RWPE2 (cell line): ENCODE data around the gene MACF1.

ENCODE experiments used
- ATAC-seq: fragments of 200-7000 bp; cut with Tn5 transposase; 3 replicates; pipeline ENCODE4 v1.9.1; 2021; ENCODE audit warnings: low read depth
- DNase-seq: peaks from one replicate; pipeline ENCODE4 v3.0.0-alpha.2; 2020; ENCODE audit warnings: low spot score
- H3K27ac ChIP-seq: fragments of 450-650 bp; 2 replicates; pipeline ENCODE4 v1.5.1; 2017; ENCODE audit warnings: mild to moderate bottlenecking; ENCODE audit not compliant: poor library complexity, severe bottlenecking
- H3K27me3 ChIP-seq: fragments of 250-450 bp; sonication (Bioruptor Pico); 2 replicates; pipeline ENCODE4 v1.5.1; 2021; ENCODE audit warnings: mild to moderate bottlenecking, moderate library complexity; ENCODE audit not compliant: insufficient read depth, poor library complexity, severe bottlenecking
- H3K36me3 ChIP-seq: fragments of 250-450 bp; sonication (Bioruptor Pico); 2 replicates; pipeline ENCODE4 v1.5.1; 2020; ENCODE audit warnings: low read depth, mild to moderate bottlenecking, moderate library complexity
- H3K4me1 ChIP-seq: fragments of 250-450 bp; sonication (Bioruptor Pico); 2 replicates; pipeline ENCODE4 v1.5.1; 2021; ENCODE audit warnings: mild to moderate bottlenecking, moderate library complexity; ENCODE audit not compliant: insufficient read depth, poor library complexity, severe bottlenecking
- H3K4me3 ChIP-seq: fragments of 250-450 bp; sonication (Bioruptor Pico); 2 replicates; pipeline ENCODE4 v1.5.1; 2021; ENCODE audit warnings: mild to moderate bottlenecking, moderate library complexity; ENCODE audit not compliant: severe bottlenecking
- H3K9me3 ChIP-seq: fragments of 250-450 bp; sonication (Bioruptor Pico); 2 replicates; pipeline ENCODE4 v1.5.1; 2021; ENCODE audit warnings: mild to moderate bottlenecking, moderate library complexity; ENCODE audit not compliant: severe bottlenecking
- TF ChIP-seq, protein P1 (sequence below): fragments of 450-650 bp; IDR thresholded peaks from one replicate; pipeline ENCODE4 v1.5.1; 2017; ENCODE audit warnings: mild to moderate bottlenecking, moderate library complexity; ENCODE audit not compliant: poor library complexity, severe bottlenecking

Gene MACF1

GRCh38 chr1:39277879-39278278 is 73.4 kb downstream of the MACF1 start:
- no peaks in the 10 kb centered on the region for H3K27me3 ChIP-seq
- H3K9me3 ChIP-seq, result no peaks in the 10 kb centered on the region
- TF ChIP-seq, protein P1, sequence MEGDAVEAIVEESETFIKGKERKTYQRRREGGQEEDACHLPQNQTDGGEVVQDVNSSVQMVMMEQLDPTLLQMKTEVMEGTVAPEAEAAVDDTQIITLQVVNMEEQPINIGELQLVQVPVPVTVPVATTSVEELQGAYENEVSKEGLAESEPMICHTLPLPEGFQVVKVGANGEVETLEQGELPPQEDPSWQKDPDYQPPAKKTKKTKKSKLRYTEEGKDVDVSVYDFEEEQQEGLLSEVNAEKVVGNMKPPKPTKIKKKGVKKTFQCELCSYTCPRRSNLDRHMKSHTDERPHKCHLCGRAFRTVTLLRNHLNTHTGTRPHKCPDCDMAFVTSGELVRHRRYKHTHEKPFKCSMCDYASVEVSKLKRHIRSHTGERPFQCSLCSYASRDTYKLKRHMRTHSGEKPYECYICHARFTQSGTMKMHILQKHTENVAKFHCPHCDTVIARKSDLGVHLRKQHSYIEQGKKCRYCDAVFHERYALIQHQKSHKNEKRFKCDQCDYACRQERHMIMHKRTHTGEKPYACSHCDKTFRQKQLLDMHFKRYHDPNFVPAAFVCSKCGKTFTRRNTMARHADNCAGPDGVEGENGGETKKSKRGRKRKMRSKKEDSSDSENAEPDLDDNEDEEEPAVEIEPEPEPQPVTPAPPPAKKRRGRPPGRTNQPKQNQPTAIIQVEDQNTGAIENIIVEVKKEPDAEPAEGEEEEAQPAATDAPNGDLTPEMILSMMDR, result no peak
- peak overlapping the region; percentile 21 for H3K27ac ChIP-seq
- H3K4me3 ChIP-seq, result no peak overlapping the region
- H3K36me3 ChIP-seq, result peaks cover 17% of the 10 kb centered on the region
- no peak for DNase-seq
- H3K4me1 ChIP-seq, result peaks cover 36% of the 10 kb centered on the region
- no peak for ATAC-seq

DNA sequence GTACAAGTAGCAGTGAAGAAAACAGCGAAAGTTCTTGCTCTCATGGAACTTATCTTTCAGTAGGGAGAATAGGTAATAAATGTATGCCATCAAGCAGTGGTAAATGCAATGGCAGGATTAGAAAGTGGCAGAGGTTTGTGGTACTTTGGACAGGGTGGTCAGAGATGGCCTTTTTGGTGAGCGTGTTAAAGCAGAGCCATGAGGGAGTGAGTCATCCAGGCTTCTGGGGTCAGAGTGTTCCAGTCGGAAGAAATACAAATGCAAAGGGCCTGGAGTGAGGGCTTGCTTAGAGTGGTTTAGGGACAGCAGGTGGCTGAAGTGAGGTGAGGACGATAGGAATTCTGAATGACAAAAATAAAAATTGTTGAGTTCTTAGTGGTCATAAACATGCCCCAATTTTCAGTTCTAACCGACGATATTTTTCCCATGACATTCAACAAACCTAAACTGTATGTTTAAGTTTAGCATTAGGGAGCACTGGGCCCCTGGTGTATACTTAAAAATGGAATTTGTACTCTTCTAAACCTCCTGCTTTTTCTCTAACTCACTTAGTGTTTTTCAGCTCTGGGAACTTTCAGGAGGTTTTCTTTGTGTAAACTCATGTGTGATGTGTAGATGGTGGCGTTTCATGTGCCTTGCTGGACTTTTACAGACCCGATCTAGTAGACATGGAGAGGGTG is 78.2 kb downstream of the MACF1 start:
- H3K36me3 ChIP-seq, result peaks cover 61% of the 10 kb centered on the region
- no peak for ATAC-seq
- H3K4me1 ChIP-seq, result peaks cover 12% of the 10 kb centered on the region
- TF ChIP-seq, protein P1, result no peak
- no peak overlapping the region for H3K27ac ChIP-seq
- no peaks in the 10 kb centered on the region for H3K9me3 ChIP-seq
- DNase-seq, result no peak
- H3K27me3 ChIP-seq, result no peaks in the 10 kb centered on the region
- no peak overlapping the region for H3K4me3 ChIP-seq

- Histone ChIP-seq H3K36me3 (peaks cover 70% of the 10 kb centered on the region), H3K4me3 (no peak overlapping the region), H3K27ac (no peak overlapping the region), H3K27me3 (no peaks in the 10 kb centered on the region), H3K9me3 (no peaks in the 10 kb centered on the region), H3K4me1 (no peaks in the 10 kb centered on the region)
- TF ChIP-seq, protein P1, result no peak
- DNase-seq, result no peak
- no peak for ATAC-seq
These were observed 79.4 kb downstream of the MACF1 start for GRCh38 chr1:39283858-39284257.

DNA sequence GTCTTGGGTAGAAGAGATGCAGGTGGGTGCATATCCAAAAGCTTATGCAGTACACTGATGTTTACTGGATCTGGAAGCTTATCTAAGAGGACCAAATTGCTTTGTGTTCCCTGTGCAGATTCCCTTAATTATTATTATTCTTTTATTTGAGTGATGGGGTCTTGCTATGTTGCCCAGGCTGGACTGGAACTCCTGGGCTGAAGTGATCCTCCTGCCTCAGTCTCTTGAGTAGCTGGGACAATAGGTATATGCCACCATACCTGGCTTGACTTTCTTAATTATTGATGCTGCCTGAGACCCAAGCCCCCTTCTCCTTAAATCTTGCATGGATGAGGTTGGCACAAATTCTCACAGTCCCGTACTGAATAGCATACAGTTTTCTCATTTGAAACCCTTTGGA is 83.0 kb downstream of the MACF1 start:
- H3K4me3 ChIP-seq, result no peak overlapping the region
- H3K27ac ChIP-seq, result no peak overlapping the region
- TF ChIP-seq, protein P1, result no peak
- no peaks in the 10 kb centered on the region for H3K4me1 ChIP-seq
- ATAC-seq, result no peak
- H3K9me3 ChIP-seq, result no peaks in the 10 kb centered on the region
- peaks cover 87% of the 10 kb centered on the region for H3K36me3 ChIP-seq
- no peaks in the 10 kb centered on the region for H3K27me3 ChIP-seq
- no peak for DNase-seq

- Histone ChIP-seq H3K4me1 (no peaks in the 10 kb centered on the region), H3K27me3 (no peaks in the 10 kb centered on the region), H3K4me3 (no peak overlapping the region), H3K9me3 (no peaks in the 10 kb centered on the region), H3K36me3 (peaks cover 87% of the 10 kb centered on the region), H3K27ac (no peak overlapping the region)
- ATAC-seq, result no peak
- no peak for DNase-seq
- TF ChIP-seq, protein P1, result no peak
These were observed 84.4 kb downstream of the MACF1 start for GRCh38 chr1:39288735-39289465.
